Measurements from ENCODE around the gene STMP1.

- TF ChIP-seq POLR2A (IDR thresholded peaks at IDR 0.05) = no peak
- TF ChIP-seq, protein P1, sequence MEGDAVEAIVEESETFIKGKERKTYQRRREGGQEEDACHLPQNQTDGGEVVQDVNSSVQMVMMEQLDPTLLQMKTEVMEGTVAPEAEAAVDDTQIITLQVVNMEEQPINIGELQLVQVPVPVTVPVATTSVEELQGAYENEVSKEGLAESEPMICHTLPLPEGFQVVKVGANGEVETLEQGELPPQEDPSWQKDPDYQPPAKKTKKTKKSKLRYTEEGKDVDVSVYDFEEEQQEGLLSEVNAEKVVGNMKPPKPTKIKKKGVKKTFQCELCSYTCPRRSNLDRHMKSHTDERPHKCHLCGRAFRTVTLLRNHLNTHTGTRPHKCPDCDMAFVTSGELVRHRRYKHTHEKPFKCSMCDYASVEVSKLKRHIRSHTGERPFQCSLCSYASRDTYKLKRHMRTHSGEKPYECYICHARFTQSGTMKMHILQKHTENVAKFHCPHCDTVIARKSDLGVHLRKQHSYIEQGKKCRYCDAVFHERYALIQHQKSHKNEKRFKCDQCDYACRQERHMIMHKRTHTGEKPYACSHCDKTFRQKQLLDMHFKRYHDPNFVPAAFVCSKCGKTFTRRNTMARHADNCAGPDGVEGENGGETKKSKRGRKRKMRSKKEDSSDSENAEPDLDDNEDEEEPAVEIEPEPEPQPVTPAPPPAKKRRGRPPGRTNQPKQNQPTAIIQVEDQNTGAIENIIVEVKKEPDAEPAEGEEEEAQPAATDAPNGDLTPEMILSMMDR (IDR thresholded peaks at IDR 0.05) = no peak
These were observed 56.6 kb downstream of the STMP1 start for GRCh38 chr7:135718794-135719437.

Measured in uterus (tissue), 2 donors.